MM.1S (cell line): ENCODE data around the gene INTS2.

ENCODE experiments used
- EZH2 ChIP-seq: fragments of 300-600 bp; sonication (generic); optimal IDR thresholded peaks from 2 replicates; pipeline ENCODE3; 2017; ENCODE audit warnings: low read depth, mild to moderate bottlenecking, antibody characterized with exemption, low read length, mixed read lengths
- TF ChIP-seq, protein P1 (sequence below): fragments of 300-600 bp; sonication (generic); IDR thresholded peaks from 2 replicates; pipeline ENCODE4 v1.5.1; 2016; ENCODE audit warnings: antibody characterized with exemption, low read length, mixed read lengths

- TF ChIP-seq, protein P1, sequence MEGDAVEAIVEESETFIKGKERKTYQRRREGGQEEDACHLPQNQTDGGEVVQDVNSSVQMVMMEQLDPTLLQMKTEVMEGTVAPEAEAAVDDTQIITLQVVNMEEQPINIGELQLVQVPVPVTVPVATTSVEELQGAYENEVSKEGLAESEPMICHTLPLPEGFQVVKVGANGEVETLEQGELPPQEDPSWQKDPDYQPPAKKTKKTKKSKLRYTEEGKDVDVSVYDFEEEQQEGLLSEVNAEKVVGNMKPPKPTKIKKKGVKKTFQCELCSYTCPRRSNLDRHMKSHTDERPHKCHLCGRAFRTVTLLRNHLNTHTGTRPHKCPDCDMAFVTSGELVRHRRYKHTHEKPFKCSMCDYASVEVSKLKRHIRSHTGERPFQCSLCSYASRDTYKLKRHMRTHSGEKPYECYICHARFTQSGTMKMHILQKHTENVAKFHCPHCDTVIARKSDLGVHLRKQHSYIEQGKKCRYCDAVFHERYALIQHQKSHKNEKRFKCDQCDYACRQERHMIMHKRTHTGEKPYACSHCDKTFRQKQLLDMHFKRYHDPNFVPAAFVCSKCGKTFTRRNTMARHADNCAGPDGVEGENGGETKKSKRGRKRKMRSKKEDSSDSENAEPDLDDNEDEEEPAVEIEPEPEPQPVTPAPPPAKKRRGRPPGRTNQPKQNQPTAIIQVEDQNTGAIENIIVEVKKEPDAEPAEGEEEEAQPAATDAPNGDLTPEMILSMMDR: no peak
- TF ChIP-seq EZH2: no peak
Measured at GRCh38 chr17:61968757-61969156, 41.0 kb upstream of the INTS2 start.
